ENCODE results near the gene CHMP6.
"Not testable (repeated sequence)": the region's sequence is repeated elsewhere in the genome, so short reads cannot be mapped to it uniquely, and the experiment has no call there.

Gene CHMP6

GRCh38 chr17:81026266-81027036 is 34.8 kb downstream of the CHMP6 start:
- Histone ChIP-seq H3K36me3 (replicated peaks) (no peaks in the 10 kb centered on the region), H3K27ac (no peak overlapping the region), H3K27me3 (replicated peaks) (peaks cover 22% of the 10 kb centered on the region), H3K4me3 (ENCODE audit: low read depth, low read length) (no peak overlapping the region)
- DNase-seq = no peak
- no peak for TF ChIP-seq CTCF (IDR thresholded peaks at IDR 0.05; ENCODE audit: low read depth, low read length, missing control alignments)
- in situ Hi-C loops (cut with HindIII; ENCODE audit: low pct_ligation_motif_present, low sequenced_read_pairs) = no loop called here

- Histone ChIP-seq H3K27ac (no peak overlapping the region), H3K36me3 (replicated peaks) (no peaks in the 10 kb centered on the region), H3K27me3 (replicated peaks) (peaks cover 22% of the 10 kb centered on the region), H3K4me3 (ENCODE audit: low read depth, low read length) (no peak overlapping the region)
- in situ Hi-C loops (cut with HindIII; ENCODE audit: low pct_ligation_motif_present, low sequenced_read_pairs) = no loop called here
- no peak for DNase-seq
- no peak for TF ChIP-seq CTCF (IDR thresholded peaks at IDR 0.05; ENCODE audit: low read depth, low read length, missing control alignments)
Measured at GRCh38 chr17:81027038-81027437, 35.4 kb downstream of the CHMP6 start.

GRCh38 chr17:81027591-81028505 is 36.2 kb downstream of the CHMP6 start:
- Histone ChIP-seq H3K4me3 (ENCODE audit: low read depth, low read length) (no peak overlapping the region), H3K27me3 (replicated peaks) (peaks cover 22% of the 10 kb centered on the region), H3K36me3 (replicated peaks) (no peaks in the 10 kb centered on the region), H3K27ac (no peak overlapping the region)
- no peak for TF ChIP-seq CTCF (IDR thresholded peaks at IDR 0.05; ENCODE audit: low read depth, low read length, missing control alignments)
- no peak for DNase-seq
- in situ Hi-C loops (cut with HindIII; ENCODE audit: low pct_ligation_motif_present, low sequenced_read_pairs) = no loop called here

- no peak overlapping the region for H3K27ac ChIP-seq
- peaks cover 22% of the 10 kb centered on the region for H3K27me3 ChIP-seq (replicated peaks)
- in situ Hi-C loops (cut with HindIII; ENCODE audit: low pct_ligation_motif_present, low sequenced_read_pairs) = no loop called here
- no peak for TF ChIP-seq CTCF (IDR thresholded peaks at IDR 0.05; ENCODE audit: low read depth, low read length, missing control alignments)
- DNase-seq = no peak
- no peaks in the 10 kb centered on the region for H3K36me3 ChIP-seq (replicated peaks)
- no peak overlapping the region for H3K4me3 ChIP-seq (ENCODE audit: low read depth, low read length)
Measured at GRCh38 chr17:81028506-81028858, 36.8 kb downstream of the CHMP6 start.

GRCh38 chr17:81029859-81030258 is 38.2 kb downstream of the CHMP6 start:
- in situ Hi-C loops (cut with HindIII; ENCODE audit: low pct_ligation_motif_present, low sequenced_read_pairs) = no loop called here
- no peak overlapping the region for H3K4me3 ChIP-seq (ENCODE audit: low read depth, low read length)
- TF ChIP-seq CTCF (IDR thresholded peaks at IDR 0.05; ENCODE audit: low read depth, low read length, missing control alignments) = no peak
- H3K27me3 ChIP-seq (replicated peaks) = peaks cover 22% of the 10 kb centered on the region
- H3K36me3 ChIP-seq (replicated peaks) = no peaks in the 10 kb centered on the region
- DNase-seq = no peak
- no peak overlapping the region for H3K27ac ChIP-seq

GRCh38 chr17:81030312-81030711 is 38.7 kb downstream of the CHMP6 start:
- peaks cover 22% of the 10 kb centered on the region for H3K27me3 ChIP-seq (replicated peaks)
- H3K36me3 ChIP-seq (replicated peaks); H3K4me3 ChIP-seq (ENCODE audit: low read depth, low read length); DNase-seq; in situ Hi-C loops (cut with HindIII; ENCODE audit: low pct_ligation_motif_present, low sequenced_read_pairs); H3K27ac ChIP-seq: not testable (repeated sequence)
